WERI-Rb-1 (cell line): Measurements from ENCODE around the gene CD93.

Experiments used
- DNase-seq: peaks from one replicate; pipeline ENCODE4 v3.0.0-alpha.2; 2020
- H3K27ac ChIP-seq: fragments of 250-450 bp; sonication (Bioruptor Pico); 2 replicates; pipeline ENCODE4 v1.5.1; 2020; ENCODE audit warnings: mild to moderate bottlenecking, moderate library complexity
- H3K27me3 ChIP-seq: fragments of 250-450 bp; sonication (Bioruptor Pico); 2 replicates; pipeline ENCODE4 v1.5.1; 2021; ENCODE audit warnings: mild to moderate bottlenecking, low read depth, moderate library complexity; ENCODE audit not compliant: insufficient read depth, severe bottlenecking
- H3K36me3 ChIP-seq: fragments of 250-450 bp; sonication (Bioruptor Pico); 2 replicates; pipeline ENCODE4 v1.5.1; 2020; ENCODE audit warnings: mild to moderate bottlenecking, moderate library complexity
- H3K4me3 ChIP-seq: 2 replicates; pipeline ENCODE4 v1.5.1; 2011; ENCODE audit warnings: low read depth, mild to moderate bottlenecking, control low read depth, low read length
- H3K9me3 ChIP-seq: fragments of 250-450 bp; sonication (Bioruptor Pico); 2 replicates; pipeline ENCODE4 v1.5.1; 2021; ENCODE audit warnings: mild to moderate bottlenecking, moderate library complexity; ENCODE audit not compliant: severe bottlenecking
- CTCF ChIP-seq: IDR thresholded peaks from 2 replicates; pipeline ENCODE4 v1.5.1; 2011; ENCODE audit warnings: low read depth, mild to moderate bottlenecking, control low read depth, inconsistent platforms, low read length

CD93 gene

DNA sequence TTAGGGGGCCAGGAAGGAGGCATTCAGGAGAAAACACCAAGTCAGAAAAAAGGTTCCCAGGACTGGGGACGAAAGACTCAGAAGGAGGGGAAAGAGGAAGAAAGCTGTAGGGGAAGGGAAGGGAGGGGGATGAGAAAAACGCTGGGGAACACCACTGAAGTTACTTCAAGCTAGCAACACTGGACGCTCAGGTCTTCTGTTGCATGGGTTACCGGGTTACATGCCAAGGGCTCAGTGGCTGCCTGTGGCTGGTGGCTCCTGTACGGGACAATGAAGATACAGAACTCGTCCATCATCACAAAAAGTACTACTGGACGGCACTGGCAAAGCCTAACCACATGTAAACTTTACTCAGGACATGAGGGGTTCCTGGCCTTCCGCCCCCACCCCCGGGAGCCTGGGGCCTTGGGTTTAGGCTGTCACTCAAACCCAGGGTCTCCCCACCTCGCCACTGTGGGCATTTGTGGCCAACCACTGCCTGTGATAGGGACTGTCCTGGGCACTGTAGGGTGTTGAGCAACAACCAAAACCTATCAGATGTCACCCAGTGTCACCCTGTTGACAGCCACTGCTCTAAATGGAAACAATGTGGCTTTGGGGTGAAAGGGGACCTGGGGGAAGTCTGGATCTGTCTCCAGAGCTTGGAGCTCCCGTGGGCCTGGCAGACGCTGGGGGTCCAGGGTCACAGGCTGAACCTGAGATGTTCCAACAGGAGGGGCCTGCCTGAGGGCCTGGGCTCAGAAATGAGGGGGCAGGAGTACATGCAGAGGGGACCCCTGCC lies 40.3 kb upstream of the CD93 start:
- TF ChIP-seq CTCF, result no peak
- DNase-seq, result no peak
- no peak overlapping the region for H3K4me3 ChIP-seq
- H3K27me3 ChIP-seq, result no peaks in the 10 kb centered on the region
- no peaks in the 10 kb centered on the region for H3K36me3 ChIP-seq
- no peak overlapping the region for H3K27ac ChIP-seq
- no peaks in the 10 kb centered on the region for H3K9me3 ChIP-seq

GRCh38 chr20:23125625-23126191 lies 39.6 kb upstream of the CD93 start:
- H3K27ac ChIP-seq, result no peak overlapping the region
- H3K4me3 ChIP-seq, result no peak overlapping the region
- no peaks in the 10 kb centered on the region for H3K27me3 ChIP-seq
- no peak for TF ChIP-seq CTCF
- no peaks in the 10 kb centered on the region for H3K36me3 ChIP-seq
- no peaks in the 10 kb centered on the region for H3K9me3 ChIP-seq
- no peak for DNase-seq

DNA sequence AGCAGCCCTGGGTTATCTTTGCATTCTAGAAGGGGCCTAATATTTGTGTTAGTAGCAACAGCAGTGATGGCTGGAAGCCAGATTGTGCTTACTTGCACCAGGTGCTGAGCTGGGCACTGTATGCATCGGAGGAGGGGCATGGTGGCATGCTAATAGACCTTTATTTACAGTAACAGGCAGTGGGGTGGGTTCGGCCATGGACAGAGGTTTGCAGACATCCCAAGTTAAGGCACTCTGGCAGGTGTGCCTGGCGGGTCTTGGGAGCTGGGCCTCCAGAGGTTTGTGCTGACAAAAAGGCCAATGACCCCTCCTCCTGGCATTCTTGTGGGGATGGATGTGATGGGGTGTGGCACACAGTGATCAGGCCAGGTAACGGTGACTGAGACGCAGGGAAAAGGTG lies 39.0 kb upstream of the CD93 start:
- H3K9me3 ChIP-seq, result no peaks in the 10 kb centered on the region
- no peaks in the 10 kb centered on the region for H3K36me3 ChIP-seq
- no peak for TF ChIP-seq CTCF
- H3K4me3 ChIP-seq, result no peak overlapping the region
- DNase-seq, result no peak
- no peaks in the 10 kb centered on the region for H3K27me3 ChIP-seq
- H3K27ac ChIP-seq, result no peak overlapping the region

- Histone ChIP-seq H3K4me3 (no peak overlapping the region), H3K36me3 (no peaks in the 10 kb centered on the region), H3K27ac (no peak overlapping the region), H3K9me3 (no peaks in the 10 kb centered on the region), H3K27me3 (no peaks in the 10 kb centered on the region)
- DNase-seq, result no peak
- no peak for TF ChIP-seq CTCF
Observed at GRCh38 chr20:23123886-23124285, 37.8 kb upstream of the CD93 start.

GRCh38 chr20:23122796-23123655 lies 36.9 kb upstream of the CD93 start:
- Histone ChIP-seq H3K36me3 (no peaks in the 10 kb centered on the region), H3K27me3 (no peaks in the 10 kb centered on the region), H3K9me3 (no peaks in the 10 kb centered on the region), H3K4me3 (no peak overlapping the region), H3K27ac (no peak overlapping the region)
- DNase-seq, result no peak
- no peak for TF ChIP-seq CTCF
